GM06990 (cell line): Measurements from ENCODE around the gene CCDC171.

Experiments used
- DNase-seq: peaks from one replicate; pipeline ENCODE4 v3.0.0-alpha.2; 2011; ENCODE audit not compliant: insufficient read length; ENCODE audit errors: extremely low read depth
- H3K27me3 ChIP-seq: replicated peaks from 2 replicates; pipeline ENCODE4 v1.6.0; 2011; ENCODE audit warnings: low read length; ENCODE audit not compliant: control insufficient read depth, insufficient read depth
- H3K36me3 ChIP-seq: 2 replicates; pipeline ENCODE4 v1.5.1; 2011; ENCODE audit warnings: low read length; ENCODE audit not compliant: control insufficient read depth, insufficient read depth
- H3K4me3 ChIP-seq: replicated peaks from 2 replicates; pipeline ENCODE4 v1.5.1; 2011; ENCODE audit warnings: low read depth, mild to moderate bottlenecking, control low read depth, low read length
- TF ChIP-seq, protein P1 (sequence below): IDR thresholded peaks from 2 replicates; pipeline ENCODE4 v1.5.1; 2011; ENCODE audit warnings: low read length, control low read depth, mild to moderate bottlenecking, inconsistent platforms; ENCODE audit not compliant: insufficient read depth, poor library complexity, severe bottlenecking

CCDC171 gene

GRCh38 chr9:15542624-15543023, 10.2 kb upstream of the CCDC171 start:
- TF ChIP-seq, protein P1, sequence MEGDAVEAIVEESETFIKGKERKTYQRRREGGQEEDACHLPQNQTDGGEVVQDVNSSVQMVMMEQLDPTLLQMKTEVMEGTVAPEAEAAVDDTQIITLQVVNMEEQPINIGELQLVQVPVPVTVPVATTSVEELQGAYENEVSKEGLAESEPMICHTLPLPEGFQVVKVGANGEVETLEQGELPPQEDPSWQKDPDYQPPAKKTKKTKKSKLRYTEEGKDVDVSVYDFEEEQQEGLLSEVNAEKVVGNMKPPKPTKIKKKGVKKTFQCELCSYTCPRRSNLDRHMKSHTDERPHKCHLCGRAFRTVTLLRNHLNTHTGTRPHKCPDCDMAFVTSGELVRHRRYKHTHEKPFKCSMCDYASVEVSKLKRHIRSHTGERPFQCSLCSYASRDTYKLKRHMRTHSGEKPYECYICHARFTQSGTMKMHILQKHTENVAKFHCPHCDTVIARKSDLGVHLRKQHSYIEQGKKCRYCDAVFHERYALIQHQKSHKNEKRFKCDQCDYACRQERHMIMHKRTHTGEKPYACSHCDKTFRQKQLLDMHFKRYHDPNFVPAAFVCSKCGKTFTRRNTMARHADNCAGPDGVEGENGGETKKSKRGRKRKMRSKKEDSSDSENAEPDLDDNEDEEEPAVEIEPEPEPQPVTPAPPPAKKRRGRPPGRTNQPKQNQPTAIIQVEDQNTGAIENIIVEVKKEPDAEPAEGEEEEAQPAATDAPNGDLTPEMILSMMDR: no peak
- H3K27me3 ChIP-seq: no peaks in the 10 kb centered on the region
- DNase-seq: no peak
- H3K36me3 ChIP-seq: no peaks in the 10 kb centered on the region
- H3K4me3 ChIP-seq: no peak overlapping the region

- no peak for DNase-seq
- Histone ChIP-seq H3K36me3 (no peaks in the 10 kb centered on the region), H3K27me3 (no peaks in the 10 kb centered on the region), H3K4me3 (no peak overlapping the region)
- TF ChIP-seq, protein P1: no peak
These were observed 9.6 kb upstream of the CCDC171 start for GRCh38 chr9:15543047-15543813.

DNA sequence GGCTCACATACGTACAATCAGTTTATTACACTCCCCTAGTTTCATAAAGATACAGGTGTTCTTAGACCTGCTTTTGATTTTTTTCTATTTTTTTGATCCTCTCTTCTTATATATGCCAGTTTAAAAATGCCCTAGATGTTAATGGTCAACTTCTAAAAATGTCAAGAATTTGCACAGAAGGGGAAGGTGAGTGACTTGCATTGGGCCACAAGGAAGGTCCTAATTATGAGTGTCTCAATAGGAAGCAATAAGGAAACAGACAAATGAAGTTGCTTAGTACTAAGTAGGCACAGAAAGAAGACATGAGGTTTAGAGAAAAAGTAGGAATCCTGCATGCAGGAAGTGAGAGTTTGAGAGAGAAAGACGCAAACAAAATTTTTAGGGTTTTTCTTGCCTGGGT, 3.2 kb upstream of the CCDC171 start:
- Histone ChIP-seq H3K36me3 (no peaks in the 10 kb centered on the region), H3K27me3 (no peaks in the 10 kb centered on the region), H3K4me3 (no peak overlapping the region)
- TF ChIP-seq, protein P1: no peak
- DNase-seq: no peak

DNA sequence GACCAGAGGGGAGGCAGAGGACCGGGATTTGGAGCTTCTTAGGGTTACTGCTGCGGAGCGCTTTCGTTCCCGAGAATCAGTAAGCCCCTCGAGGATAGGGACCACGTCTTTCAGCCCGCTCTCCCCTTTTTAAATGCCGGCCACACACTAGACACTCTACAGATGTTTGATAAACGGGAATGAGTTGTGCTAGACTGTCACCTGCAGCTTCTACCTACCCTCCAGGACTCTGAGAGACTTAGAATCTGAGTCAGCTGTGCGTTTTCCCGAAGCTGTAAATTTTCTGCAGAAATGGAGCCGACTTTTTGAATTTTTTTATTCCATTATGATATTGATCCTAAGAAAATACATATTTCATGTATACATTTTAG, 670 bp downstream of the CCDC171 start:
- peak overlapping the region; percentile 84 for H3K4me3 ChIP-seq
- no peaks in the 10 kb centered on the region for H3K27me3 ChIP-seq
- H3K36me3 ChIP-seq: no peaks in the 10 kb centered on the region
- no peak for DNase-seq
- TF ChIP-seq, protein P1: no peak

GRCh38 chr9:15570769-15571168, 17.9 kb downstream of the CCDC171 start:
- no peak overlapping the region for H3K4me3 ChIP-seq
- TF ChIP-seq, protein P1: no peak
- no peaks in the 10 kb centered on the region for H3K36me3 ChIP-seq
- H3K27me3 ChIP-seq: no peaks in the 10 kb centered on the region
- no peak for DNase-seq

DNA sequence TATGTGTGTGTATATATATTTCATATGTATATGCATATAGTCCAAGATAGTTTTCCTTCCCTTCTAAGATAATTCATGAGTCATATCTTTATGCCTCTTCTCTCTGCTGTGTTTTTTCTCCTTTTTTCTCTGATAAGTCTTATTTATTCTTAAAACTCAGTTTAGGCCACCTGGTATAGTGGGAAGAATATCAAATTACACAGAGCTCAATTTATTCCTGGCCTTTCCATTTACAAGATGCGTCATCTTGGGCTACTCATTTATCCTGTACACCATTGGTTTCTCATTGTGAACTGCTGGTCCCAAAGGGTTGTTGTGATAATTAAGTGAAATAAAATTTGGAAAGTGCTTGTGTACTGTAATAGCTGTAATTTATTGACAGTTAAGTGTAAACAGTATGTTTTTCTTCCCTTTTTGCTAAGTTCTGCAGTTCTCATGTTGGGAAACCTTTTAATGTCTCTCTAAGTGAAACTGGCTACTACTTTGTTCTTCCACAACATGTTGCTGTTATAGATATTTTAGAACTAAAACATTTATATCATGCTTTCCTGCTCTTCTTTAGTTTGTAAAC, 19.4 kb downstream of the CCDC171 start:
- Histone ChIP-seq H3K27me3 (no peaks in the 10 kb centered on the region), H3K36me3 (no peaks in the 10 kb centered on the region), H3K4me3 (no peak overlapping the region)
- TF ChIP-seq, protein P1: no peak
- DNase-seq: no peak
